Adrenal gland (tissue), 5 donors: ENCODE data around the gene FOXO4.

Experiments
- POLR2A ChIP-seq, 2 donors: fragments of 450-650 bp; IDR thresholded peaks; one replicate each; pipeline ENCODE4 v1.6.1; 2017; ENCODE audit warnings: antibody characterized with exemption in 2 of 2, mild to moderate bottlenecking in 2 of 2, moderate library complexity in 1 of 2
- TF ChIP-seq, protein P1 (sequence below), 6 experiments: fragments of 450-650 bp in 4 of 6; fragments of 200-600 bp in 2 of 6; sonication (generic) in 1 of 6; IDR thresholded peaks; 1 replicate in 5 of 6; 2 replicates in 1 of 6; pipeline versions ENCODE4 v1.5.1 to v1.8.0; 2016 to 2021; ENCODE audit warnings: antibody characterized with exemption in 6 of 6, mild to moderate bottlenecking in 2 of 6, moderate library complexity in 1 of 6
- donor health status: DM: no; HTN: no; CAD: no.

- TF ChIP-seq, protein P1, sequence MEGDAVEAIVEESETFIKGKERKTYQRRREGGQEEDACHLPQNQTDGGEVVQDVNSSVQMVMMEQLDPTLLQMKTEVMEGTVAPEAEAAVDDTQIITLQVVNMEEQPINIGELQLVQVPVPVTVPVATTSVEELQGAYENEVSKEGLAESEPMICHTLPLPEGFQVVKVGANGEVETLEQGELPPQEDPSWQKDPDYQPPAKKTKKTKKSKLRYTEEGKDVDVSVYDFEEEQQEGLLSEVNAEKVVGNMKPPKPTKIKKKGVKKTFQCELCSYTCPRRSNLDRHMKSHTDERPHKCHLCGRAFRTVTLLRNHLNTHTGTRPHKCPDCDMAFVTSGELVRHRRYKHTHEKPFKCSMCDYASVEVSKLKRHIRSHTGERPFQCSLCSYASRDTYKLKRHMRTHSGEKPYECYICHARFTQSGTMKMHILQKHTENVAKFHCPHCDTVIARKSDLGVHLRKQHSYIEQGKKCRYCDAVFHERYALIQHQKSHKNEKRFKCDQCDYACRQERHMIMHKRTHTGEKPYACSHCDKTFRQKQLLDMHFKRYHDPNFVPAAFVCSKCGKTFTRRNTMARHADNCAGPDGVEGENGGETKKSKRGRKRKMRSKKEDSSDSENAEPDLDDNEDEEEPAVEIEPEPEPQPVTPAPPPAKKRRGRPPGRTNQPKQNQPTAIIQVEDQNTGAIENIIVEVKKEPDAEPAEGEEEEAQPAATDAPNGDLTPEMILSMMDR (IDR thresholded peaks at IDR 0.05), result no peak
- TF ChIP-seq POLR2A (IDR thresholded peaks at IDR 0.05), result no peak
Observed at GRCh38 chrX:71095033-71095432, 618 bp upstream of the FOXO4 start.
